Esophagus squamous epithelium (tissue), 4 donors: ENCODE measurements around the gene STAP1.

Experiments used
- CTCF ChIP-seq, 6 experiments: fragments of 450-650 bp in 4 of 6; fragments of 200-600 bp in 2 of 6; sonication (generic) in 2 of 6; IDR thresholded peaks; one replicate each; pipeline ENCODE4 v1.5.1; 2016 to 2019; ENCODE audit warnings: antibody characterized with exemption in 6 of 6, mild to moderate bottlenecking in 4 of 6, moderate library complexity in 4 of 6
- POLR2A ChIP-seq, 4 donors: fragments of 450-650 bp; IDR thresholded peaks; one replicate each; pipeline ENCODE4 v1.6.1; 2017; ENCODE audit warnings: antibody characterized with exemption in 4 of 4, mild to moderate bottlenecking in 4 of 4, moderate library complexity in 3 of 4

DNA sequence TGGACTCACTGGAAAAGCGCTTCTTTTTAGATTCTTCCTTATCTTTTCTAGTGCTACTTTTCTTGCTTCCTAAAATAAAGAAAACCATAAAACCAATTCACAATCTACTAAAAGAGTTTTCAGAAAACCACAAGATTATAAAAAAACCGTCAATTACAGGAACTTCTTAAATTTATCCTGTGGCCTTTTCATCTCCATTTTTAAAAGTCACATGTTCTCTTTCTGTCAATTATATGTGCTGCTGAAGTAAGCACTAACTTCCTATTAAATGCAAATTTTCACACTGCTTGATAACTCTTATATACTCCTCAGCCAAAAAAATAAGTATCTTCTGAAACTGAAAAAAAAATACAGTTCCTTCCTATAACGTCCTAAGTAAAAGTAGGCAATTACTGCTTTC is 46.0 kb upstream of the STAP1 start:
- TF ChIP-seq CTCF (IDR thresholded peaks at IDR 0.05) (no peak), POLR2A (IDR thresholded peaks at IDR 0.05) (no peak)
